ENCODE measurements around the gene TRIM62.

DNA sequence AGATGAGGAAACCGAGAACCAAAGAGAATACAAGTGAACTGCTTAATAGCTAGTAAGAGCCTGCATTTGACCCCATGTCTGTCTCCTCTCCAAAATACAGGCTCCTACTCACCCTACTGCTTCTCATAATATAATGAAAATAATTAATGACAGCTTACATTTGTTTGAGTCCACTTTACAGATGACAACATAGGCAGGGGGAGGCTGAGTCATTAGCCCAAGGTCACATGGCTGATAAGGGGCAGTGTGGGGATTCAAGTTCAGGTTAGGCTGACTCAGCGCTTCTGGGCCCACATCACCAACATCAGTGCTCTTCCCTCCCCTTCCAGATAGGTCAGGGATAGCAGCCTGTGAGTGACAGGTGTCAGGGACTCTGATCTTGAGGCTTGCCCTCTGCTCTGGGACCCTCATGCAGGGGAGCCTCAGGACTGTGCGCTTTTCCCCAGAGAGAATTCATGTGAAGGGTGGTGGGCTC is 84.7 kb downstream of the TRIM62 start:
- TF ChIP-seq, protein P1, sequence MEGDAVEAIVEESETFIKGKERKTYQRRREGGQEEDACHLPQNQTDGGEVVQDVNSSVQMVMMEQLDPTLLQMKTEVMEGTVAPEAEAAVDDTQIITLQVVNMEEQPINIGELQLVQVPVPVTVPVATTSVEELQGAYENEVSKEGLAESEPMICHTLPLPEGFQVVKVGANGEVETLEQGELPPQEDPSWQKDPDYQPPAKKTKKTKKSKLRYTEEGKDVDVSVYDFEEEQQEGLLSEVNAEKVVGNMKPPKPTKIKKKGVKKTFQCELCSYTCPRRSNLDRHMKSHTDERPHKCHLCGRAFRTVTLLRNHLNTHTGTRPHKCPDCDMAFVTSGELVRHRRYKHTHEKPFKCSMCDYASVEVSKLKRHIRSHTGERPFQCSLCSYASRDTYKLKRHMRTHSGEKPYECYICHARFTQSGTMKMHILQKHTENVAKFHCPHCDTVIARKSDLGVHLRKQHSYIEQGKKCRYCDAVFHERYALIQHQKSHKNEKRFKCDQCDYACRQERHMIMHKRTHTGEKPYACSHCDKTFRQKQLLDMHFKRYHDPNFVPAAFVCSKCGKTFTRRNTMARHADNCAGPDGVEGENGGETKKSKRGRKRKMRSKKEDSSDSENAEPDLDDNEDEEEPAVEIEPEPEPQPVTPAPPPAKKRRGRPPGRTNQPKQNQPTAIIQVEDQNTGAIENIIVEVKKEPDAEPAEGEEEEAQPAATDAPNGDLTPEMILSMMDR (IDR thresholded peaks at IDR 0.05): no peak
- no peak for TF ChIP-seq POLR2A (IDR thresholded peaks at IDR 0.05)
- no peak for TF ChIP-seq POLR2AphosphoS5 (IDR thresholded peaks at IDR 0.05; ENCODE audit: insufficient read depth in 1 of 2, low read depth in 1 of 2)

Measured in vagina (tissue), 2 donors.